SK-N-SH (cell line): ENCODE data around the gene CNP. TPM values are rescaled to one million over a fixed set of nuclear protein-coding genes. Genes with fewer than 3 reads are reported as not detected.

Experiments
- CTCF ChIA-PET: fragments of 300-600, 350-600 bp; formaldehyde crosslinking; extraction: SDS; loops from one replicate; lab custom pipeline; 2021; lab: Yijun Ruan, JAX
- POLR2A ChIA-PET: fragments of 350-600 bp; sonication (Branson Sonifier 250); formaldehyde crosslinking; extraction: SDS; loops from one replicate; lab custom pipeline; 2020; ENCODE audit warnings: antibody characterized with exemption, inconsistent platforms; lab: Yijun Ruan, JAX
- DNase-seq: peaks from one replicate; pipeline ENCODE4 v3.0.0; 2012
- H2AFZ ChIP-seq: fragments of 200-600 bp; sonication (generic); 2 replicates; pipeline ENCODE4 v1.8.1; 2016; ENCODE audit warnings: antibody characterized with exemption, mild to moderate bottlenecking, low read depth
- H3F3A ChIP-seq: fragments of 200-600 bp; sonication (generic); replicated peaks from 2 replicates; pipeline ENCODE3; 2016; ENCODE audit warnings: antibody characterized with exemption, mild to moderate bottlenecking; ENCODE audit not compliant: insufficient read depth
- H3K27ac ChIP-seq, 2 experiments: fragments of 200-500 bp in 1 of 2; fragments of 200-600 bp in 1 of 2; sonication (Bioruptor generic) in 1 of 2; sonication (generic), shearing (Covaris generic) in 1 of 2; 2 replicates each; pipeline versions ENCODE4 v1.5.1 to v1.6.1; 2014 to 2016; ENCODE audit warnings: low read depth in 2 of 2, inconsistent platforms in 1 of 2, low read length in 1 of 2, mild to moderate bottlenecking in 1 of 2, mixed read lengths in 1 of 2
- H3K27me3 ChIP-seq: fragments of 200-600 bp; sonication (generic), shearing (Covaris generic); 2 replicates; pipeline ENCODE4 v1.6.1; 2016; ENCODE audit warnings: mixed run types; ENCODE audit not compliant: insufficient read depth
- H3K36me3 ChIP-seq, 2 experiments: fragments of 200-500 bp in 1 of 2; fragments of 200-600 bp in 1 of 2; sonication (Bioruptor generic) in 1 of 2; sonication (generic) in 1 of 2; replicated peaks in 1 of 2; 2 replicates each; pipeline versions ENCODE3 to v1.5.1; 2014 to 2016; ENCODE audit warnings: low read length in 1 of 2, mild to moderate bottlenecking in 1 of 2; ENCODE audit not compliant: insufficient read depth in 2 of 2, control insufficient read depth in 1 of 2
- H3K4me1 ChIP-seq, 2 experiments: fragments of 200-500 bp in 1 of 2; fragments of 200-600 bp in 1 of 2; sonication (Bioruptor generic) in 1 of 2; sonication (generic), shearing (Covaris generic) in 1 of 2; 2 replicates each; pipeline versions ENCODE4 v1.5.1 to v1.6.1; 2014 to 2016; ENCODE audit warnings: low read depth in 1 of 2, low read length in 1 of 2, mixed run types in 1 of 2; ENCODE audit not compliant: insufficient read depth in 2 of 2, control insufficient read depth in 1 of 2
- H3K4me2 ChIP-seq: fragments of 200-600 bp; sonication (generic), shearing (Covaris generic); 2 replicates; pipeline ENCODE4 v1.6.1; 2017; ENCODE audit warnings: mixed run types
- H3K4me3 ChIP-seq, 2 experiments: fragments of 200-500 bp in 1 of 2; fragments of 200-600 bp in 1 of 2; sonication (Bioruptor generic) in 1 of 2; sonication (generic), shearing (Covaris generic) in 1 of 2; 2 replicates each; pipeline versions ENCODE4 v1.5.1 to v1.8.1; 2014 to 2016; ENCODE audit warnings: low read depth in 2 of 2, inconsistent platforms in 1 of 2, low read length in 1 of 2, mild to moderate bottlenecking in 1 of 2, mixed read lengths in 1 of 2, moderate library complexity in 1 of 2
- H3K79me2 ChIP-seq: fragments of 200-600 bp; sonication (generic); 2 replicates; pipeline ENCODE4 v1.8.1; 2017; ENCODE audit warnings: mild to moderate bottlenecking; ENCODE audit not compliant: insufficient read depth
- H3K9ac ChIP-seq: fragments of 200-600 bp; sonication (generic); 2 replicates; pipeline ENCODE4 v1.6.1; 2017; ENCODE audit warnings: mixed run types
- H3K9me2 ChIP-seq: fragments of 200-600 bp; sonication (generic); 2 replicates; pipeline ENCODE4 v1.6.1; 2017; ENCODE audit warnings: mixed run types
- H3K9me3 ChIP-seq: fragments of 200-600 bp; sonication (generic); 2 replicates; pipeline ENCODE4 v1.6.1; 2017; ENCODE audit warnings: mixed run types, mild to moderate bottlenecking, moderate library complexity
- H4K20me1 ChIP-seq: fragments of 200-600 bp; sonication (generic); 2 replicates; pipeline ENCODE4 v1.6.1; 2017; ENCODE audit warnings: mild to moderate bottlenecking, mixed run types; ENCODE audit not compliant: insufficient read depth
- EP300 ChIP-seq, 2 experiments: IDR thresholded peaks; 2 replicates each; pipeline versions ENCODE4 v1.4.0 to v1.6.1; 2012; ENCODE audit warnings: borderline replicate concordance in 1 of 2, low read depth in 1 of 2, low read length in 1 of 2
- FOXM1 ChIP-seq: IDR thresholded peaks from 2 replicates; pipeline ENCODE4 v1.4.0; 2012; ENCODE audit warnings: low read depth, mild to moderate bottlenecking
- REST ChIP-seq: IDR thresholded peaks from 2 replicates; pipeline ENCODE4 v1.6.1; 2012; ENCODE audit warnings: mild to moderate bottlenecking, low read depth, low read length, moderate library complexity
- TEAD4 ChIP-seq: IDR thresholded peaks from 2 replicates; pipeline ENCODE4 v1.4.0; 2012; ENCODE audit warnings: mild to moderate bottlenecking, borderline replicate concordance; ENCODE audit not compliant: insufficient read depth
- USF1 ChIP-seq: IDR thresholded peaks from 2 replicates; pipeline ENCODE4 v1.4.0; 2012; ENCODE audit warnings: low read depth, borderline replicate concordance
- USF2 ChIP-seq: fragments of 150-350 bp; IDR thresholded peaks from 2 replicates; pipeline ENCODE4 v1.6.1; 2017; ENCODE audit warnings: antibody characterized with exemption, low read length, low read depth, borderline replicate concordance
- YY1 ChIP-seq: IDR thresholded peaks from 2 replicates; pipeline ENCODE4 v1.4.0; 2012; ENCODE audit warnings: low read depth, mild to moderate bottlenecking
- WGBS: methylation state at CpG from one replicate; pipeline ENCODE4 v1.1.6; 2017; ENCODE audit warnings: low lambda C conversion rate; 5-methylcytosine and 5-hydroxymethylcytosine counted together
- polyA plus RNA-seq, 3 experiments: library from polyadenylated mRNA; depleted of rRNA; stranded (reverse); fragments of >200 nt; gene quantifications; 2 replicates each; pipeline ENCODE4 v1.2.3, GENCODE V29; 2012

Gene CNP
- polyA plus RNA-seq, 1 of the 3 experiments (the other 2 are of a cell fraction) = 54.8 TPM

- 92% methylated on average over 8 of the region's 8 CpGs for WGBS
Observed at GRCh38 chr17:41942626-41943373, 23.8 kb upstream of the CNP start.

More at GRCh38 chr17:41942626-41943373, 23.8 kb upstream of the CNP start:
- ChIA-PET POLR2A (no interaction called here), CTCF (interaction anchor here (1.0 to 2.2 kb wide), 3 partner anchors 17 to 77 kb away, joined by 3 to 7 read pairs (median 3); no protein-coding TSS in a partner anchor)
- DNase-seq = no peak
- Histone ChIP-seq H3K79me2 (no peaks in the 10 kb centered on the region), H3K27ac (no peak overlapping the region), H3K4me2 (no peak overlapping the region), H4K20me1 (no peaks in the 10 kb centered on the region), H3K9ac (no peak overlapping the region), H3K9me2 (no peaks in the 10 kb centered on the region), H3F3A (no peaks in the 10 kb centered on the region), H3K9me3 (no peaks in the 10 kb centered on the region), H2AFZ (no peak overlapping the region), H3K4me3 (no peak overlapping the region), H3K27me3 (no peaks in the 10 kb centered on the region), H3K36me3 (peaks cover 0 to 7% of the 10 kb centered on the region in 2 experiments), H3K4me1 (peaks cover 0 to 24% of the 10 kb centered on the region in 2 experiments; a peak in 1 of 4 replicates)
- TF ChIP-seq TEAD4 (no peak), REST (no peak), FOXM1 (no peak), USF1 (no peak), YY1 (no peak), USF2 (no peak), EP300 (IDR thresholded peaks at IDR 0.05; ENCODE audit: borderline replicate concordance in 1 of 2, low read depth in 1 of 2, low read length in 1 of 2) (no peak)
